Measurements from ENCODE around the gene SHROOM4. TPM values are rescaled to one million over a fixed set of nuclear protein-coding genes. Genes with fewer than 3 reads are reported as not detected.

SHROOM4 gene
- total RNA-seq, 1 donor from 2014 or later: 35.8 TPM

- no peak overlapping the region for H3K4me3 Mint-ChIP-seq (ENCODE audit: unreplicated experiment)
- no peaks in the 10 kb centered on the region for H3K27me3 Mint-ChIP-seq (ENCODE audit: unreplicated experiment)
- H3K36me3 Mint-ChIP-seq (ENCODE audit: low read depth, unreplicated experiment): no peaks in the 10 kb centered on the region
- H3K9me3 Mint-ChIP-seq (ENCODE audit: unreplicated experiment): no peaks in the 10 kb centered on the region
- H3K4me1 Mint-ChIP-seq (ENCODE audit: unreplicated experiment): peaks cover 7% of the 10 kb centered on the region
- no peak for TF ChIP-seq CTCF (IDR thresholded peaks at IDR 0.05; ENCODE audit: unreplicated experiment)
- DNase-seq (ENCODE audit: low spot score): no peak
- H3K27ac Mint-ChIP-seq (ENCODE audit: unreplicated experiment): no peak overlapping the region
Observed at GRCh38 chrX:50780144-50780543, 33.9 kb downstream of the SHROOM4 start.

GRCh38 chrX:50779694-50780093 is 34.3 kb downstream of the SHROOM4 start:
- Mint-ChIP-seq H3K27me3 (ENCODE audit: unreplicated experiment) (no peaks in the 10 kb centered on the region), H3K4me3 (ENCODE audit: unreplicated experiment) (no peak overlapping the region), H3K4me1 (ENCODE audit: unreplicated experiment) (peaks cover 7% of the 10 kb centered on the region), H3K9me3 (ENCODE audit: unreplicated experiment) (no peaks in the 10 kb centered on the region), H3K27ac (ENCODE audit: unreplicated experiment) (no peak overlapping the region), H3K36me3 (ENCODE audit: low read depth, unreplicated experiment) (no peaks in the 10 kb centered on the region)
- DNase-seq (ENCODE audit: low spot score): no peak
- no peak for TF ChIP-seq CTCF (IDR thresholded peaks at IDR 0.05; ENCODE audit: unreplicated experiment)

- no peak for TF ChIP-seq CTCF (IDR thresholded peaks at IDR 0.05; ENCODE audit: unreplicated experiment)
- Mint-ChIP-seq H3K27ac (ENCODE audit: unreplicated experiment) (no peak overlapping the region), H3K4me3 (ENCODE audit: unreplicated experiment) (no peak overlapping the region), H3K9me3 (ENCODE audit: unreplicated experiment) (no peaks in the 10 kb centered on the region), H3K27me3 (ENCODE audit: unreplicated experiment) (no peaks in the 10 kb centered on the region), H3K36me3 (ENCODE audit: low read depth, unreplicated experiment) (no peaks in the 10 kb centered on the region), H3K4me1 (ENCODE audit: unreplicated experiment) (peaks cover 7% of the 10 kb centered on the region)
- no peak for DNase-seq (ENCODE audit: low spot score)
Observed at GRCh38 chrX:50778272-50778671, 35.7 kb downstream of the SHROOM4 start.

- TF ChIP-seq CTCF (IDR thresholded peaks at IDR 0.05; ENCODE audit: unreplicated experiment): no peak
- no peak overlapping the region for H3K4me3 Mint-ChIP-seq (ENCODE audit: unreplicated experiment)
- peaks cover 7% of the 10 kb centered on the region for H3K4me1 Mint-ChIP-seq (ENCODE audit: unreplicated experiment)
- no peaks in the 10 kb centered on the region for H3K27me3 Mint-ChIP-seq (ENCODE audit: unreplicated experiment)
- H3K36me3 Mint-ChIP-seq (ENCODE audit: low read depth, unreplicated experiment): no peaks in the 10 kb centered on the region
- H3K27ac Mint-ChIP-seq (ENCODE audit: unreplicated experiment): no peak overlapping the region
- DNase-seq (ENCODE audit: low spot score): no peak
- H3K9me3 Mint-ChIP-seq (ENCODE audit: unreplicated experiment): no peaks in the 10 kb centered on the region
Observed at GRCh38 chrX:50776248-50776647, 37.7 kb downstream of the SHROOM4 start.

GRCh38 chrX:50771382-50771781 is 42.6 kb downstream of the SHROOM4 start:
- H3K4me1 Mint-ChIP-seq (ENCODE audit: unreplicated experiment): peaks cover 9% of the 10 kb centered on the region
- no peak for TF ChIP-seq CTCF (IDR thresholded peaks at IDR 0.05; ENCODE audit: unreplicated experiment)
- H3K9me3 Mint-ChIP-seq (ENCODE audit: unreplicated experiment): no peaks in the 10 kb centered on the region
- H3K27me3 Mint-ChIP-seq (ENCODE audit: unreplicated experiment): no peaks in the 10 kb centered on the region
- no peak overlapping the region for H3K27ac Mint-ChIP-seq (ENCODE audit: unreplicated experiment)
- H3K4me3 Mint-ChIP-seq (ENCODE audit: unreplicated experiment): no peak overlapping the region
- no peaks in the 10 kb centered on the region for H3K36me3 Mint-ChIP-seq (ENCODE audit: low read depth, unreplicated experiment)
- DNase-seq (ENCODE audit: low spot score): no peak
